Endothelial cell of umbilical vein (primary cell): ENCODE results near the gene ATCAY. TPM values are rescaled to one million over a fixed set of nuclear protein-coding genes. Genes with fewer than 3 reads are reported as not detected.

ENCODE experiments used
- BruUV-seq: library from RNA; stranded (reverse); fragments of 400-500 nt; replicated peaks from 2 replicates; lab custom pipeline; 2021; lab: Mats Ljungman, UMichigan
- CTCF ChIA-PET: fragments of 300-600, 350-600 bp; sonication (Branson Sonifier 250); formaldehyde crosslinking; loops from one replicate; lab custom pipeline; 2021; ENCODE audit warnings: antibody characterized with exemption, inconsistent platforms; lab: Charles Lee
- POLR2A ChIA-PET: fragments of 300-600, 350-600 bp; sonication (Branson Sonifier 250); formaldehyde crosslinking; loops from one replicate; lab custom pipeline; 2021; ENCODE audit warnings: antibody characterized with exemption, inconsistent platforms; lab: Charles Lee
- DNase-seq: peaks from one replicate; pipeline ENCODE4 v3.0.0-alpha.2; 2011; ENCODE audit warnings: low read depth, low spot score
- FAIRE-seq: peaks from 2 replicates; lab custom pipeline; 2011; peaks lifted over from hg19 to GRCh38; lab: Jason Lieb, UNC
- H2AFZ ChIP-seq: 2 replicates; pipeline ENCODE4 v1.6.0; 2012; ENCODE audit warnings: low read depth, low read length, control low read depth, inconsistent platforms
- H3K27ac ChIP-seq: 2 replicates; pipeline ENCODE4 v1.5.1; 2011; ENCODE audit warnings: low read depth, mild to moderate bottlenecking, control low read depth, low read length, moderate library complexity; ENCODE audit not compliant: insufficient read depth
- H3K27me3 ChIP-seq, 2 experiments: 2 replicates each; pipeline versions ENCODE4 v1.6.0 to v1.6.1; 2011; ENCODE audit warnings: low read length in 2 of 2, mixed read lengths in 1 of 2; ENCODE audit not compliant: control insufficient read depth in 2 of 2, insufficient read depth in 2 of 2
- H3K36me3 ChIP-seq, 2 experiments: 2 replicates in 1 of 2; 3 replicates in 1 of 2; pipeline ENCODE4 v1.5.1; 2011; ENCODE audit warnings: low read length in 2 of 2, mild to moderate bottlenecking in 1 of 2, moderate library complexity in 1 of 2; ENCODE audit not compliant: control insufficient read depth in 2 of 2, insufficient read depth in 2 of 2; ENCODE audit errors: extremely low read depth in 1 of 2
- H3K4me1 ChIP-seq: 3 replicates; pipeline ENCODE4 v1.5.1; 2011; ENCODE audit warnings: mild to moderate bottlenecking, low read length; ENCODE audit not compliant: control insufficient read depth, insufficient read depth; ENCODE audit errors: extremely low read depth
- H3K4me2 ChIP-seq: 2 replicates; pipeline ENCODE4 v1.6.1; 2011; ENCODE audit warnings: low read length, control low read depth, mixed read lengths; ENCODE audit not compliant: insufficient read depth
- H3K4me3 ChIP-seq, 3 experiments: fragments of 200-600 bp in 1 of 3; sonication (generic), shearing (Covaris generic) in 1 of 3; replicated peaks in 1 of 3; 2 replicates each; pipeline ENCODE4 v1.5.1; 2011 to 2016; ENCODE audit warnings: control low read depth in 3 of 3, low read length in 3 of 3, mild to moderate bottlenecking in 2 of 3, inconsistent platforms in 1 of 3, low read depth in 1 of 3, moderate library complexity in 1 of 3; ENCODE audit not compliant: insufficient read depth in 1 of 3
- H3K79me2 ChIP-seq: 2 replicates; pipeline ENCODE4 v1.6.0; 2012; ENCODE audit warnings: low read length, inconsistent platforms; ENCODE audit not compliant: control insufficient read depth, insufficient read depth
- H3K9ac ChIP-seq: replicated peaks from 2 replicates; pipeline ENCODE3; 2011; ENCODE audit warnings: low read length, control low read depth; ENCODE audit not compliant: insufficient read depth; ENCODE audit errors: extremely low read depth
- H3K9me1 ChIP-seq: replicated peaks from 3 replicates; pipeline ENCODE4 v1.6.0; 2011; ENCODE audit warnings: mild to moderate bottlenecking, low read length; ENCODE audit not compliant: control insufficient read depth, insufficient read depth; ENCODE audit errors: extremely low read depth
- H3K9me3 ChIP-seq: replicated peaks from 2 replicates; pipeline ENCODE4 v1.5.1; 2012; ENCODE audit warnings: low read length, inconsistent platforms; ENCODE audit not compliant: control insufficient read depth, insufficient read depth
- H4K20me1 ChIP-seq: replicated peaks from 2 replicates; pipeline ENCODE3; 2011; ENCODE audit warnings: mild to moderate bottlenecking, low read length; ENCODE audit not compliant: control insufficient read depth, insufficient read depth; ENCODE audit errors: extremely low read depth
- FOS ChIP-seq: IDR thresholded peaks from 2 replicates; pipeline ENCODE4 v1.6.1; 2011; ENCODE audit warnings: mild to moderate bottlenecking, low read length, moderate library complexity, borderline replicate concordance; ENCODE audit not compliant: insufficient read depth
- JUN ChIP-seq: IDR thresholded peaks from 2 replicates; pipeline ENCODE4 v1.6.1; 2011; ENCODE audit warnings: borderline replicate concordance, low read depth; ENCODE audit not compliant: insufficient read length, insufficient read depth
- POLR2A ChIP-seq: IDR thresholded peaks from 2 replicates; pipeline ENCODE4 v1.6.1; 2012; ENCODE audit warnings: low read depth, mild to moderate bottlenecking, control low read depth, low read length
- dilution Hi-C: fragments of 300-500 bp; cut with MboI; formaldehyde crosslinking; loops from one replicate; pipeline ENCODE4 v1.15.0; 2019; ENCODE audit warnings: low sequenced_read_pairs; ENCODE audit not compliant: extremely low pct_ligation_motif_present
- intact Hi-C: fragments of 100-400 bp; cut with micrococcal nuclease; formaldehyde crosslinking; loops from one replicate; pipeline ENCODE4 v1.10.0; 2022
- polyA plus RNA-seq, 4 experiments: library from polyadenylated mRNA; depleted of rRNA in 3 of 4; stranded (reverse) in 3 of 4; unstranded in 1 of 4; fragments of >200 nt; gene quantifications; 2 replicates each; pipeline versions ENCODE4 v1.2.1 to v1.2.3, GENCODE V29; 2011 to 2012; ENCODE audit warnings: missing spikeins in 1 of 4
- total RNA-seq: library from RNA; stranded (reverse); gene quantifications from 2 replicates; pipeline ENCODE4 v1.2.3, GENCODE V29; 2021
- TF ChIP-seq, protein P1 (sequence below): IDR thresholded peaks from 2 replicates; pipeline ENCODE4 v1.6.1; 2011; ENCODE audit not compliant: insufficient read depth, insufficient read length

ATCAY gene
- total and polyA plus RNA-seq, 2 donors (not counting 3 experiments of a cell fraction or from before 2014, with no cell fraction given): 0.03 TPM; not detected in 1

DNA sequence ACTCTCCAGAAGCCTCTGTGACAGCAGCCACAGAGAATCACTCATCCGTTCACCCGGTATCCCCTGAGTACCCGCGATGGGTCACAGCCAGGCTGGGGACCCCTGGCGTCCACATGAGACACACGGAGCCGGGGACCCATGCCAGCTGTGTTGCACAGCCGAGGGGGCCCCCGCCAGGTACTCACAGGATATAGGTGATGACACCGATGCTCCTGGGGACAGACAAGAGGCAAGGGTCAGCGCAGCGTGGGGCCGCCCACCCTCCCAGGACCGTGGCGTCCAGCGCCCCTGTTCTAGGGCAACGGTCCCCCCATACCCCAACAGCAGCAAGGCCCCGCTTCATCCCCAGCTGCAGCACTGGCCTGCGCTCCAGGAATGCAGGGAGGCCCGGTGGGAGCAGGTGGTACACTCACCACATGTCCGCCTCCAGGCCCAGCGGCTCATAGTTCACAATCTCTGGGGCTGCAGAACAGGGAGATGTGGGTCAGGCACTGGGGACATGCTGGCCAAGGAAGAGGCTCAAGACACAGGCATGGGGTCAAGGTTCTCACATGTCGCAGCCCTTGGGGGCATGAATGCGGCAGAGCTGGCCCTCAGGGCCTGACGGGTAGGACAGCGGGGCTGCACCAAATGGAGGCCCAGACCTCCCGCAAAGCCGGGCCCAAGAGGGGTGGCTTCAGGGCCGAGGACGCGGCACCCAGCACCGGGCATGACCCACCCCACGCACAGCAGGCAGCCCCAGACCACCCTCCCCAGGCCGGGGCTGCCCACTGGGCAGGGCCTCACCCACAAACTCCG lies 83.2 kb downstream of the ATCAY start:
- intact Hi-C loops: no loop called here
- no peak overlapping the region for H3K4me2 ChIP-seq
- no peak overlapping the region for H3K27ac ChIP-seq
- TF ChIP-seq POLR2A: no peak
- TF ChIP-seq, protein P1, sequence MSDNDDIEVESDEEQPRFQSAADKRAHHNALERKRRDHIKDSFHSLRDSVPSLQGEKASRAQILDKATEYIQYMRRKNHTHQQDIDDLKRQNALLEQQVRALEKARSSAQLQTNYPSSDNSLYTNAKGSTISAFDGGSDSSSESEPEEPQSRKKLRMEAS: no peak
- CTCF ChIA-PET: interaction anchor here (1.1 kb wide), 1 partner anchor 24 kb away, joined by 3 read pairs; no protein-coding TSS in a partner anchor
- no peaks in the 10 kb centered on the region for H3K27me3 ChIP-seq
- no peaks in the 10 kb centered on the region for H4K20me1 ChIP-seq
- DNase-seq: no peak
- POLR2A ChIA-PET: no interaction called here
- no peak overlapping the region for H2AFZ ChIP-seq
- peaks cover 10% of the 10 kb centered on the region for H3K4me1 ChIP-seq
- no peak overlapping the region for H3K4me3 ChIP-seq
- no peaks in the 10 kb centered on the region for H3K9me1 ChIP-seq
- peaks cover 18 to 67% of the 10 kb centered on the region in 2 experiments for H3K36me3 ChIP-seq
- no TSS peak for BruUV-seq
- H3K9me3 ChIP-seq: no peaks in the 10 kb centered on the region
- FAIRE-seq: no peak
- peaks cover 35% of the 10 kb centered on the region for H3K79me2 ChIP-seq
- dilution Hi-C loops: no loop called here
- no peak overlapping the region for H3K9ac ChIP-seq

GRCh38 chr19:3964256-3965194 lies 84.0 kb downstream of the ATCAY start:
- peaks cover 16% of the 10 kb centered on the region for H3K4me1 ChIP-seq
- no peak overlapping the region for H3K4me3 ChIP-seq
- DNase-seq (no peak), FAIRE-seq (no peak)
- dilution Hi-C loops: no loop called here
- TF ChIP-seq JUN (no peak), FOS (no peak)
- H3K4me2 ChIP-seq: no peak overlapping the region
- ChIA-PET CTCF (no interaction called here), POLR2A (no interaction called here)
- H3K79me2 ChIP-seq: peaks cover 35% of the 10 kb centered on the region
- H2AFZ ChIP-seq: no peak overlapping the region
- H3K27me3 ChIP-seq: no peaks in the 10 kb centered on the region
- H4K20me1 ChIP-seq: no peaks in the 10 kb centered on the region
- H3K9me1 ChIP-seq: no peaks in the 10 kb centered on the region
- no peak overlapping the region for H3K27ac ChIP-seq
- no peak overlapping the region for H3K9ac ChIP-seq
- peaks cover 16 to 59% of the 10 kb centered on the region in 2 experiments for H3K36me3 ChIP-seq
- intact Hi-C loops: loop anchor here (5.0 kb wide), 1 partner anchor 103 kb away; the partner anchor contains the start of gene ZBTB7A
- H3K9me3 ChIP-seq: no peaks in the 10 kb centered on the region
- BruUV-seq: no TSS peak
